GM21528 (cell line): ENCODE results near the gene MRGPRD.

Experiments used
- ATAC-seq: cut with Tn5 transposase; IDR thresholded peaks from one replicate; pipeline ENCODE4 v1.9.1; 2021; ENCODE audit warnings: mild to moderate bottlenecking, moderate library complexity; ENCODE audit not compliant: unreplicated experiment, low FRiP score

Gene MRGPRD

GRCh38 chr11:68980776-68981065 is at the start of gene MRGPRD:
Gene MRGPRD, minus strand, starts transcription at chr11:68980986. Its CDS starts 0 bp downstream, at chr11:68980986.
- ATAC-seq: no peak

DNA sequence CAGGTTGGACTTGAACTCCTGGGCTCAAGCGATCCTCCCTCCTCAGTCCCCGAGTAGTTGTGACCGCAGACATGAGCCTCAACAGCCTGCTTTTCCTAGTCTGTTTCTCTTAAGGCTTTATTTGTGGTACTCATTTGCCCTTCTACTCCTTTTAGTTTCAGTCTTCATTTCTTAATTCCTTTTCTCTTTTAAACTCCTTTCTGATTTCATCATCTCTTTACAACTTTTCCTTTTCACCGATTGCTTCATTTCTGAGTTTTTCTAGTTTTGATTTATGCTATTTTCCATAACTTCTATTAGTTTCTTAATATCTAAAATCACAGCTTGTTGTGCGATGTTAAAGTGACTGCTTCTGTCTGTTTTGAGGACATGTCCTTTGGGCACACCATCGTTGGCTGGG is 49.5 kb upstream of the MRGPRD start:
- no peak for ATAC-seq

DNA sequence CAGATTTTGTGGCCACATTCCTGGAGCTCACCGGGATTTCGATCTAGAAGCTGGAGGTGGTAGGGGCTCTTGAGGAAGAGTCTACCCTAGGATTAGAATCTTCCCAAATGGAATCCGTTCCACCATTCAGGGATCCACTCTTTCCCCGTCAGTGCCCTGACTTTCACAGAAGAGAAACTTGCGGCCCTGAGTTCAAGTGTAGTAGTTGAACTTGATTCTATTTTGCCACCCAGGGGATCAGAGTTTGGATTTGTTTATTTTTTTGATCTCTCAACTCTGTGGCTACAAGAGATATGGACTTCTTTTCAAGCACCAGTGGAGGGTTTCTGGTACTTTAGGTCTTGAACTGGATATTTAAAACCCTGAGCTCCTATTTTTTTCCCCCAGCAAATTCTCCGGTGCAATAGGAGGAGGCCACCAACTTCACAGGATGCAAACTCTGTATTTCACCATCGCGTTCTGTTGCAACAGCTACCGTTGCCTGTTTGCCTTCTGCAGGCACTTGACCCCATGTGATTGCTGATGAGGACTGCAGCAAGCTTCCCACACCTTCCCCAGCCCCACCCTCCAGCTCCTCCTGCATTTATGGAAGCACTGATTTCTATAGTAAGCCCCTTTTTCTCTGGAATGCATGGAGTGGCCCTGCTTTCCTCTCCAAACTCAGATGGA is 47.1 kb upstream of the MRGPRD start:
- no peak for ATAC-seq

GRCh38 chr11:69024509-69024908 is 43.7 kb upstream of the MRGPRD start:
- no peak for ATAC-seq

GRCh38 chr11:69022260-69022659 is 41.5 kb upstream of the MRGPRD start:
- no peak for ATAC-seq

DNA sequence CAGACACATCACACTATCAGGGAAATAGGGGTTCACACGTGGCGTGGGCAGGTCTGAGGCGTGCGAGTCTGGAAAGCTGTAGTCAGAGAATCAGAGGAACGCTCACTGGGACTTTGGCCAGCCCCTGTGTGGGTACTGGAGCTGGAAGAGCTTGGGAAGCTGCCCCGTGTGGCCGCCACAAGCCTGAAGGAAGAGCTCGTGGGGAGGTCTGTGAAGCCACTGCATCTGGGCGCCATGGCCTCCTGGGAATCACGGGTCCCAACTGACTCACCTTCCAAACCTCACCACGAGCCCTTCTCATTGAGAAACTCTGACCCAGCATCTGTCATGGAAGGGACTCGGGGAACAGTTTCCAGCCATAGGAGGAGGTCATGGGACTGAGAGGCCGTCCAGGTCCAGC is 38.1 kb upstream of the MRGPRD start:
- ATAC-seq: no peak

GRCh38 chr11:69017951-69018350 is 37.2 kb upstream of the MRGPRD start:
- no peak for ATAC-seq

DNA sequence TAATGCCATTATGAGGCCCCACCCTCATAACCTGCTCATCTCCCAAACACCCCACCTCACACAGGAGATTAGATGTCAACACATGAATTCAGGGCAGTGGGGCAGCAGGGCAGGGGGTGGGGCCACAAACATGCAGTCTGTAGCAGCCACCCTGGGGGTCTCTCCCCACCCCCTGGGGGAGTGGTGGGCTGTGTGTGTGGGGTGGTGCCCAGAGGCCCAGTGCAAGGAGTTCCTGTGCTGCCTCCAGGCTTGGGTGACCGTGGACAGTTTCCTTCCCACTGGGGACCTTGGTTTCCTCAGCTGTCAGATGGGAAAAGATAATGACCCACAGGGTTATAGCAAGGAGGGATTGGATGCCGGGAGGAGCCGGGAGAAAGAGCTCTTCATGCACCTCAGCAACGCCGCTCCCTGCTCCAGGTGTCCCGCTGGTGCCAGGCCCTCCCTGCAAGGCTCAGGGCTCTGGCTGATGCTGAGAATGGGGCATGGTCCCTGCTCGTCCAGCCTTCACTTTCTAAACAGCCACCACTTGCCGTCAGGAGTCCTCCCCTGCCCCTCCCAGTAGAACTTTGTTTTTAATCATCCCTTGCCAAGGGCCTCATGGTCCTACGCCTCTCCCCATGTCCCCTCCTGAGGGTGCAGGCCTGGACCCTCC is 34.2 kb upstream of the MRGPRD start:
- no peak for ATAC-seq

DNA sequence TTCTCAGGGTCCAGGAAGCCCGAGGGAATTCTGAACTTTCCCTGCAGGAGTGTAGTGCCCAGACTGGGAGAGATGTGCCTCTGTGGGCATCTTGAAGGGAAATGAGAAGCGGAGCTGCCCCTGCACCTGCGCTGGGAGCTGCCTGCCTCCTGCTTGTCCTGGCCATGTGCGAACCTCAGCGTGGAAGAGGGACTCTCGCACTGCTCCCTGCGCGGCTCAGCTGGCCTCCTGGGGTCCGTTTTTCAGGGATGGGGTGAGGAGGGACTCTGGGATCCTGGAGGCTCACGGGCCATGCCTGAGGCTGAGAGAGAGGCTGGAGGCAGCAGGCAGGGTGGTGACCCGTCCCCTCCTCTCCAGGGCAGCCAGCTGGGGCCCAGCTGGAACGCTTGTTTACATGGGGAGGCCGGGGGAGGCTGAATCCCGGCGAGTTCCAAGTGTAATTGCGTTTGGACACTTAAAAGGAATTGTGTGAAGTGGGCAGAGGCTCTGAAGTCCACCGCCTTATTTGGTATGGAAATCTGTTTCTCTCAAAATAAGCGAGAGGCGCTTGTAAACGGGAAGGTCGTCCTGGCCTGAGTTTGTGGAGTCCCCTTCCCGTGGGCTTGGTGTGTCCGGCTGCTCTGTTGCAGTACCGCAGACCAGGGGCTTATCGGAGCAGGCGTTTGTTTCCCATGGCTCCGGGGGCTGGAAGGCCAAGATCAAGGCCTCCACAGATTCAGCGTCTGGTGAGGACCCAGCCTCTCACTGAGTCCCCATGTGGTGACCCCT is 33.5 kb upstream of the MRGPRD start:
- ATAC-seq: no peak

- no peak for ATAC-seq
Measured at GRCh38 chr11:69013009-69013951, 32.5 kb upstream of the MRGPRD start, which contains the start of gene MRGPRF. Gene MRGPRF, minus strand, starts transcription at chr11:69013246. Its CDS starts 3,345 bp downstream, at chr11:69009901.

GRCh38 chr11:69012092-69013008 is 31.6 kb upstream of the MRGPRD start:
- ATAC-seq: no peak

DNA sequence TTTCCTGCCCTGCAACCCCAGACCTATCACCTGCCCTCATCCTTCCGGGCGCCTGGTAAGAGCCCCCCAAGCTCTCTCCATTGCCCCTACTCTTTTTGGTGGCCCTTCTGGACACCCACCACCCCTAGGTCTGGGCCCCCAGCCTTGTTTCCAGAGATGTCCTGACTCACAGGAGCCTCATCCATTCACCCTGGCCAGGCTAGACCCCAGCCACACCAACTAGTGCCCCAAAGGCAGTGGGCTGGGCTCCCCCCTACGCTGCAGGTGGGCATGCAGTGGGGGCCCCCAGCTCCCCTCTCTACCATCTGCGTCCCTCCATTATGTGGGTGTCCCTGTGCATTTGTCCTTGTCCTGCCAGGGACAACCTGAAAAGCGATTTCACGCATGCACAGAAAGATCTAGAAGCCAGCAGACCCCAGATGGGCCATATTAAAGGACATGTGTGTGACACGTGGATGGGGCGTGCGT is 30.9 kb upstream of the MRGPRD start:
- no peak for ATAC-seq

DNA sequence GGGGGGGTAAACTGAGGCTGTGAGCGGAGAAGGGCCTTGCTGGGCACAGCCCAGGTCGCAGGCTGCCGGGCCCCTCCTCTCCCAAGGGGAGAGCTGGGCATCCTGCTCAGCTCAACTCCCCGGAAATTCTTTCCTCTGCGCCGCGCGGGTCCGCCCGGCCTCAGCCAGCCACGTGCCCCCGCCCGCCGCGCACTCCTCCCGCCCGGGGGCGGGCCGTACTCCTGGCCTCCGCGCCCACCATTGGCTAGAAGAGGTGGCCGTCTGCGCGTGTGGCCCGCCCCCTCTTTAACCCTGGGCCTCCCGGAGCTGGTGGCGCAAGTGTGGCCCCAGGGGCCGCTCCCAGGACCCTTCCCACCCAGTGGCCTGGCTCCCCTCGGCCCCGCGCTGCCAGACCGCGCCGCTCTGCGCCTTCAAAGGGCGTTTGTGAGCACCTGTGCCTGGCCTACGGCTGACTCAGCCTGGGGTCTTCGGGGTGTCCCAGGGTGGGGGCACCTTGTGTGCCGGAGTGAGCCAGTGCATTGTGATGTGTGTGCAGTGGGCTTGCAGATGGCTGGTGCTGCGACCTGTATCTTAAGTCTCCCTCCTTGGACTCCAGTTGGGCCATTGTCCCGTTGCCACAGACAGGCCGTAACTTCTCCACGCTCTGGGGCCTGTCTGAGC is 30.3 kb upstream of the MRGPRD start:
- no peak for ATAC-seq

DNA sequence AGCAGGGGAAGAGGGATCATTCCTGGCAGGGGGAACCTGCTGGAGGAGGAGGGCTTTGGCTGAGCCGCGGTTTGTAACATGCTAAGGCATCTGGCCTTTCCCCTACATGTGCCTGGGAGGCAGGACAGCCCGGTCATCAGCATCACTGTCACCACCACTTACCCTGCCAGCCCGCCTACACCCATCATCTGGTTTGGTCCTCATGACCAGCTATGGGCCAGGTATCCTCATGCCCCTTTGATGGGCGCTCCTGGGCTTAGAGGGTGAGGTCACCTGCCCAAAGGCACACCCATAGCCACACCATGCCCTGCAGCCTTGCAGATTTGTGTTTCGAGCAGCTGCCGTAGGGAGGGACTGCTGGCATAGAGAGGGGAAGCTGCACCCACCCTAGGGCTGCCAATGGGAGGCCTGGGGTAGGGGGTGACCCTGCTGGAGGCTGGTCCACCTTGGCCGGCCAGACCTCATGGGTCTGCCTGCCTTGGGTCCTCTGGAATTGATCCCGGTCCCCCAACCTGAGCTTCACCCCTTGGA is 29.6 kb upstream of the MRGPRD start:
- no peak for ATAC-seq

DNA sequence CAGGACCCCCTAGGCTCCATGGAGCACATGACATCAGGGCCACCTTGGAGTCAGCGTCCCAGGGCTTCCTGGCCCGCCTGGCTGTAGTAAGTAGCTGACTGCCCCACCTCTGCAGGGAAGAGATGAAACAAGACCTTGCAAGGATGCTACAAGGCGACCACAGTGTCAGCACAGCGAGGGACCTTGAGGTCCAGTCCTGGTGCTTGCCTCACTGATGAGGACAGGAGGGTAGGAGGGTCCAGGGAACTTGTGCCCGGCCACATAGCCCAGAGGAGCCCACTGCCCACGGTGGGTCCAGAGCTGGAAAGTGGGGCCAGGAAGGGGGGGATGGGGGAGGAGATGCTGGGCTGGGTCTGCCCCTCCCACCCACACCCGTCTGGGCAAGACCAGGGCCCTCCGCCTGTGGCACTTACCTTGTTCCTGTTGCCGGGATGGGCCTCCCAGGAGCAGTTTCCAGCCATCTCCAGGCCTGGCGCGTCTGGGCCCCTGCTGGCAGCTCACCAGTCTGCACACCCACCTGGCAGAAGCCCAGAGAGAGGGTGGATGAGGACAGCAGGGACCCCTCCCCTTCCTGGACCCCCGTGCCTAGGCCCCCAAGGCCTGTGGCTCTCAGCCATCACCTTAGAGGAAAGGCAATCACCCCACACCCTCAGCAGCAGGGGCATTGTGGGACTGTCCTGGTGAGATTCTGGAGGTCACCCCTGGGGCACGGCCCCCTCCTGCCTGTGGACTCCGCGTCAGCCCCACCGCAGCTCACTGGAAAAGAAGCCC is 28.8 kb upstream of the MRGPRD start:
- no peak for ATAC-seq

DNA sequence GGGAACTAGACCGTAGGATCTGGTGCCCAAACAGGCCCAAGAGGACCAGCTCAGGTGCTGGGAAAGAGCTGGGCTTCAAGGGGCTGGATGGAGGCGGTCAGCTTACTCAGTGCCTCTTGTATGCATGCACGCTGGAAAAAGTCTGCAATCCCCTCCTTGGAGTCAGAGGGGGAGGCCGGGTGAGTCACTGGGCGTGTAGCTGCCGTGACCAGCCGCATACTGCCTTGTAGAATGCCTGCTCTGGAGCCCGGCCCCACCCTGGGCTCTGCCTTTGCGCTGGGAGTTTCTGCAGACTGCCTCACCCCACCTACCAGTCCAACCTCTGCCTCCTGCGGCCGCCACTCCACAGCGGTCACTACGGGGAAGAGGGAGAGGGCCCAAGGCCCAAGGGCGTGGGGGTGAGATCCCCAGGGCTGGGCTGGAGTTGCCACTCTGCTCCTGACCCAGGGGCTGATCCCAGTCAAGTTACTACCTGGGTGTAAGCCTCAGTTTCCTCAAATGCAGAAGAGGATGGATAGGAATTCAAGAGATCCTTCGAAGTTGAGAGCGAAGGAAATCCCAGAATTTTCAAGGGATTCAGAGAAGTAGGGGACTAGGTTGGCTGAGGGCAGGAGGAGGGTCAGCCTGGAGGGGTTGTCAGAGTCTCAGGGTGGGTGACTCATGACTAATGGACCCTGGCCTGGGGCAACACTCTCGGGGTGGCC is 28.1 kb upstream of the MRGPRD start:
- no peak for ATAC-seq

GRCh38 chr11:69007975-69008381 is 27.2 kb upstream of the MRGPRD start:
- no peak for ATAC-seq
